MG63 (cell line): ENCODE measurements around the gene PCIF1. TPM values are rescaled to one million over a fixed set of nuclear protein-coding genes. Genes with fewer than 3 reads are reported as not detected.
A peak's percentile ranks its signal among the peaks of the same experiment; 100 is the strongest.
"Not testable (repeated sequence)": the region's sequence is repeated elsewhere in the genome, so short reads cannot be mapped to it uniquely, and the experiment has no call there.

ENCODE experiments used
- DNase-seq: peaks from one replicate; pipeline ENCODE4 v3.0.0-alpha.2; 2020
- H3K27me3 ChIP-seq: fragments of 250-450 bp; sonication (Bioruptor Pico); 2 replicates; pipeline ENCODE4 v1.5.1; 2020; ENCODE audit warnings: mild to moderate bottlenecking, moderate library complexity
- H3K36me3 ChIP-seq: fragments of 250-450 bp; sonication (Bioruptor Pico); 2 replicates; pipeline ENCODE4 v1.5.1; 2020; ENCODE audit warnings: mild to moderate bottlenecking, moderate library complexity
- H3K4me3 ChIP-seq: fragments of 250-450 bp; sonication (Bioruptor Pico); 2 replicates; pipeline ENCODE4 v1.5.1; 2020; ENCODE audit warnings: mild to moderate bottlenecking, moderate library complexity
- H3K9me3 ChIP-seq: fragments of 250-450 bp; sonication (Bioruptor Pico); 2 replicates; pipeline ENCODE4 v1.5.1; 2020; ENCODE audit warnings: mild to moderate bottlenecking, moderate library complexity
- total RNA-seq: library from RNA; depleted of rRNA; stranded (reverse); fragments of >200 nt; shearing (Covaris generic); gene quantifications from 2 replicates; pipeline ENCODE4 v1.2.3, GENCODE V29; 2014; ENCODE audit warnings: low replicate concordance

PCIF1 gene
- total RNA-seq, 1 experiment from 2014 or later = 10.5 TPM

GRCh38 chr20:45899046-45899835, 35.2 kb upstream of the PCIF1 start:
- no peaks in the 10 kb centered on the region for H3K9me3 ChIP-seq
- no peak overlapping the region for H3K4me3 ChIP-seq
- no peaks in the 10 kb centered on the region for H3K27me3 ChIP-seq
- peaks cover 56% of the 10 kb centered on the region for H3K36me3 ChIP-seq
- DNase-seq = no peak

- not testable (repeated sequence) for DNase-seq
Observed at GRCh38 chr20:45901332-45901731, 33.2 kb upstream of the PCIF1 start.

GRCh38 chr20:45902199-45902701, 32.2 kb upstream of the PCIF1 start:
- no peak for DNase-seq
- H3K36me3 ChIP-seq = peaks cover 70% of the 10 kb centered on the region
- H3K4me3 ChIP-seq = no peak overlapping the region
- H3K9me3 ChIP-seq = no peaks in the 10 kb centered on the region
- no peaks in the 10 kb centered on the region for H3K27me3 ChIP-seq

More at GRCh38 chr20:45901332-45901731, 33.2 kb upstream of the PCIF1 start:
- H3K36me3 ChIP-seq = peaks cover 75% of the 10 kb centered on the region
- H3K27me3 ChIP-seq, H3K4me3 ChIP-seq, H3K9me3 ChIP-seq: not testable (repeated sequence)

GRCh38 chr20:45904583-45905504, 29.6 kb upstream of the PCIF1 start:
- H3K9me3 ChIP-seq = no peaks in the 10 kb centered on the region
- H3K36me3 ChIP-seq = peaks cover 86% of the 10 kb centered on the region
- H3K27me3 ChIP-seq = no peaks in the 10 kb centered on the region
- H3K4me3 ChIP-seq = no peak overlapping the region
- DNase-seq = no peak

GRCh38 chr20:45905505-45906079, 28.9 kb upstream of the PCIF1 start:
- DNase-seq = no peak
- Histone ChIP-seq H3K27me3 (no peaks in the 10 kb centered on the region), H3K36me3 (peaks cover 88% of the 10 kb centered on the region), H3K9me3 (no peaks in the 10 kb centered on the region), H3K4me3 (no peak overlapping the region)

- DNase-seq = no peak
- H3K9me3 ChIP-seq = no peaks in the 10 kb centered on the region
- H3K36me3 ChIP-seq = peaks cover 71% of the 10 kb centered on the region
- no peak overlapping the region for H3K4me3 ChIP-seq
- no peaks in the 10 kb centered on the region for H3K27me3 ChIP-seq
Observed at GRCh38 chr20:45907219-45907948, 27.1 kb upstream of the PCIF1 start.

GRCh38 chr20:45908084-45908483, 26.4 kb upstream of the PCIF1 start:
- Histone ChIP-seq H3K9me3 (no peaks in the 10 kb centered on the region), H3K4me3 (no peak overlapping the region)
- DNase-seq = no peak

GRCh38 chr20:45909336-45909808, 25.1 kb upstream of the PCIF1 start:
- no peak for DNase-seq
- no peaks in the 10 kb centered on the region for H3K9me3 ChIP-seq
- H3K36me3 ChIP-seq = peaks cover 53% of the 10 kb centered on the region
- no peak overlapping the region for H3K4me3 ChIP-seq
- H3K27me3 ChIP-seq = no peaks in the 10 kb centered on the region

More at GRCh38 chr20:45908084-45908483, 26.4 kb upstream of the PCIF1 start:
- peaks cover 66% of the 10 kb centered on the region for H3K36me3 ChIP-seq
- H3K27me3 ChIP-seq = no peaks in the 10 kb centered on the region

- Histone ChIP-seq H3K36me3 (peaks cover 48% of the 10 kb centered on the region), H3K9me3 (no peaks in the 10 kb centered on the region), H3K27me3 (no peaks in the 10 kb centered on the region), H3K4me3 (peak overlapping the region; percentile 22)
- no peak for DNase-seq
Observed at GRCh38 chr20:45909817-45910669, 24.4 kb upstream of the PCIF1 start.

GRCh38 chr20:45910670-45911485, 23.6 kb upstream of the PCIF1 start:
- Histone ChIP-seq H3K36me3 (peaks cover 40% of the 10 kb centered on the region), H3K4me3 (peak overlapping the region; percentile 56), H3K9me3 (no peaks in the 10 kb centered on the region), H3K27me3 (no peaks in the 10 kb centered on the region)
- peak; percentile 99 for DNase-seq

- Histone ChIP-seq H3K4me3 (peak within 1 kb of the TSS; percentile 56), H3K9me3 (no peaks in the 10 kb centered on the region), H3K36me3 (peaks cover 34% of the 10 kb centered on the region), H3K27me3 (no peaks in the 10 kb centered on the region)
- peak; percentile 76 for DNase-seq
Observed at GRCh38 chr20:45911486-45912343, 22.8 kb upstream of the PCIF1 start, which contains the start of gene PLTP. TSS of gene PLTP (minus strand) at chr20:45912155. CDS start at chr20:45911452, 703 bp downstream.

- DNase-seq = no peak
- Histone ChIP-seq H3K4me3 (peak overlapping the region; percentile 56), H3K36me3 (peaks cover 32% of the 10 kb centered on the region), H3K9me3 (no peaks in the 10 kb centered on the region), H3K27me3 (no peaks in the 10 kb centered on the region)
Observed at GRCh38 chr20:45912344-45912682, 22.2 kb upstream of the PCIF1 start.

- no peaks in the 10 kb centered on the region for H3K27me3 ChIP-seq
- DNase-seq = no peak
- no peaks in the 10 kb centered on the region for H3K9me3 ChIP-seq
- H3K4me3 ChIP-seq = no peak overlapping the region
- peaks cover 24% of the 10 kb centered on the region for H3K36me3 ChIP-seq
Observed at GRCh38 chr20:45913116-45913515, 21.4 kb upstream of the PCIF1 start.

- Histone ChIP-seq H3K9me3 (no peaks in the 10 kb centered on the region), H3K4me3 (no peak overlapping the region), H3K27me3 (no peaks in the 10 kb centered on the region), H3K36me3 (no peaks in the 10 kb centered on the region)
- DNase-seq = peak; percentile 59
Observed at GRCh38 chr20:45917790-45918141, 16.7 kb upstream of the PCIF1 start.
